Endothelial cell of umbilical vein (primary cell): ENCODE measurements around the gene ANKRD16. TPM values are rescaled to one million over a fixed set of nuclear protein-coding genes. Genes with fewer than 3 reads are reported as not detected.

Experiments
- BruUV-seq: library from RNA; stranded (reverse); fragments of 400-500 nt; replicated peaks from 2 replicates; lab custom pipeline; 2021; lab: Mats Ljungman, UMichigan
- CTCF ChIA-PET: fragments of 300-600, 350-600 bp; sonication (Branson Sonifier 250); formaldehyde crosslinking; loops from one replicate; lab custom pipeline; 2021; ENCODE audit warnings: antibody characterized with exemption, inconsistent platforms; lab: Charles Lee
- POLR2A ChIA-PET: fragments of 300-600, 350-600 bp; sonication (Branson Sonifier 250); formaldehyde crosslinking; loops from one replicate; lab custom pipeline; 2021; ENCODE audit warnings: antibody characterized with exemption, inconsistent platforms; lab: Charles Lee
- DNase-seq: peaks from one replicate; pipeline ENCODE4 v3.0.0-alpha.2; 2011; ENCODE audit warnings: low read depth, low spot score
- FAIRE-seq: peaks from 2 replicates; lab custom pipeline; 2011; peaks lifted over from hg19 to GRCh38; lab: Jason Lieb, UNC
- H2AFZ ChIP-seq: 2 replicates; pipeline ENCODE4 v1.6.0; 2012; ENCODE audit warnings: low read depth, low read length, control low read depth, inconsistent platforms
- H3K27ac ChIP-seq: 2 replicates; pipeline ENCODE4 v1.5.1; 2011; ENCODE audit warnings: low read depth, mild to moderate bottlenecking, control low read depth, low read length, moderate library complexity; ENCODE audit not compliant: insufficient read depth
- H3K27me3 ChIP-seq, 2 experiments: 2 replicates each; pipeline versions ENCODE4 v1.6.0 to v1.6.1; 2011; ENCODE audit warnings: low read length in 2 of 2, mixed read lengths in 1 of 2; ENCODE audit not compliant: control insufficient read depth in 2 of 2, insufficient read depth in 2 of 2
- H3K36me3 ChIP-seq, 2 experiments: 2 replicates in 1 of 2; 3 replicates in 1 of 2; pipeline ENCODE4 v1.5.1; 2011; ENCODE audit warnings: low read length in 2 of 2, mild to moderate bottlenecking in 1 of 2, moderate library complexity in 1 of 2; ENCODE audit not compliant: control insufficient read depth in 2 of 2, insufficient read depth in 2 of 2; ENCODE audit errors: extremely low read depth in 1 of 2
- H3K4me1 ChIP-seq: 3 replicates; pipeline ENCODE4 v1.5.1; 2011; ENCODE audit warnings: mild to moderate bottlenecking, low read length; ENCODE audit not compliant: control insufficient read depth, insufficient read depth; ENCODE audit errors: extremely low read depth
- H3K4me2 ChIP-seq: 2 replicates; pipeline ENCODE4 v1.6.1; 2011; ENCODE audit warnings: low read length, control low read depth, mixed read lengths; ENCODE audit not compliant: insufficient read depth
- H3K4me3 ChIP-seq, 3 experiments: fragments of 200-600 bp in 1 of 3; sonication (generic), shearing (Covaris generic) in 1 of 3; replicated peaks in 1 of 3; 2 replicates each; pipeline ENCODE4 v1.5.1; 2011 to 2016; ENCODE audit warnings: control low read depth in 3 of 3, low read length in 3 of 3, mild to moderate bottlenecking in 2 of 3, inconsistent platforms in 1 of 3, low read depth in 1 of 3, moderate library complexity in 1 of 3; ENCODE audit not compliant: insufficient read depth in 1 of 3
- H3K79me2 ChIP-seq: 2 replicates; pipeline ENCODE4 v1.6.0; 2012; ENCODE audit warnings: low read length, inconsistent platforms; ENCODE audit not compliant: control insufficient read depth, insufficient read depth
- H3K9ac ChIP-seq: replicated peaks from 2 replicates; pipeline ENCODE3; 2011; ENCODE audit warnings: low read length, control low read depth; ENCODE audit not compliant: insufficient read depth; ENCODE audit errors: extremely low read depth
- H3K9me1 ChIP-seq: replicated peaks from 3 replicates; pipeline ENCODE4 v1.6.0; 2011; ENCODE audit warnings: mild to moderate bottlenecking, low read length; ENCODE audit not compliant: control insufficient read depth, insufficient read depth; ENCODE audit errors: extremely low read depth
- H3K9me3 ChIP-seq: replicated peaks from 2 replicates; pipeline ENCODE4 v1.5.1; 2012; ENCODE audit warnings: low read length, inconsistent platforms; ENCODE audit not compliant: control insufficient read depth, insufficient read depth
- H4K20me1 ChIP-seq: replicated peaks from 2 replicates; pipeline ENCODE3; 2011; ENCODE audit warnings: mild to moderate bottlenecking, low read length; ENCODE audit not compliant: control insufficient read depth, insufficient read depth; ENCODE audit errors: extremely low read depth
- EZH2 ChIP-seq: IDR thresholded peaks from 2 replicates; pipeline ENCODE4 v1.6.1; 2012; ENCODE audit warnings: borderline replicate concordance, low read depth, mild to moderate bottlenecking, moderate library complexity, low read length, inconsistent platforms; ENCODE audit not compliant: severe bottlenecking
- FOS ChIP-seq: IDR thresholded peaks from 2 replicates; pipeline ENCODE4 v1.6.1; 2011; ENCODE audit warnings: mild to moderate bottlenecking, low read length, moderate library complexity, borderline replicate concordance; ENCODE audit not compliant: insufficient read depth
- GATA2 ChIP-seq: IDR thresholded peaks from 2 replicates; pipeline ENCODE4 v1.7.0; 2011; ENCODE audit warnings: low read depth, mild to moderate bottlenecking, moderate library complexity, mixed read lengths, low read length; ENCODE audit not compliant: insufficient read length, insufficient read depth
- JUN ChIP-seq: IDR thresholded peaks from 2 replicates; pipeline ENCODE4 v1.6.1; 2011; ENCODE audit warnings: borderline replicate concordance, low read depth; ENCODE audit not compliant: insufficient read length, insufficient read depth
- MYC ChIP-seq: IDR thresholded peaks from one replicate; pipeline ENCODE4 v1.6.1; 2011; ENCODE audit warnings: mild to moderate bottlenecking, low read depth, low read length
- POLR2A ChIP-seq: IDR thresholded peaks from 2 replicates; pipeline ENCODE4 v1.6.1; 2012; ENCODE audit warnings: low read depth, mild to moderate bottlenecking, control low read depth, low read length
- POLR2AphosphoS5 ChIP-seq: IDR thresholded peaks from 2 replicates; pipeline ENCODE4 v1.6.1; 2012; ENCODE audit warnings: low read depth, mild to moderate bottlenecking, control low read depth, low read length, moderate library complexity; ENCODE audit not compliant: insufficient read depth
- dilution Hi-C: fragments of 300-500 bp; cut with MboI; formaldehyde crosslinking; loops from one replicate; pipeline ENCODE4 v1.15.0; 2019; ENCODE audit warnings: low sequenced_read_pairs; ENCODE audit not compliant: extremely low pct_ligation_motif_present
- intact Hi-C: fragments of 100-400 bp; cut with micrococcal nuclease; formaldehyde crosslinking; loops from one replicate; pipeline ENCODE4 v1.10.0; 2022
- polyA plus RNA-seq, 4 experiments: library from polyadenylated mRNA; depleted of rRNA in 3 of 4; stranded (reverse) in 3 of 4; unstranded in 1 of 4; fragments of >200 nt; gene quantifications; 2 replicates each; pipeline versions ENCODE4 v1.2.1 to v1.2.3, GENCODE V29; 2011 to 2012; ENCODE audit warnings: missing spikeins in 1 of 4
- total RNA-seq: library from RNA; stranded (reverse); gene quantifications from 2 replicates; pipeline ENCODE4 v1.2.3, GENCODE V29; 2021
- TF ChIP-seq, protein P1 (sequence below), 2 donors: IDR thresholded peaks; 1 replicate in 1 of 2; 2 replicates in 1 of 2; pipeline ENCODE4 v1.5.1; 2011; ENCODE audit warnings: low read length in 2 of 2, mild to moderate bottlenecking in 2 of 2, moderate library complexity in 2 of 2, control low read depth in 1 of 2, inconsistent platforms in 1 of 2, low read depth in 1 of 2; ENCODE audit not compliant: insufficient read depth in 1 of 2; ENCODE audit errors: extremely low read depth in 1 of 2
- TF ChIP-seq, protein P2 (sequence below): IDR thresholded peaks from 2 replicates; pipeline ENCODE4 v1.6.1; 2011; ENCODE audit not compliant: insufficient read depth, insufficient read length

Gene ANKRD16
- total and polyA plus RNA-seq, 2 donors (not counting 3 experiments of a cell fraction or from before 2014, with no cell fraction given), result 6.9 to 8.0 TPM

DNA sequence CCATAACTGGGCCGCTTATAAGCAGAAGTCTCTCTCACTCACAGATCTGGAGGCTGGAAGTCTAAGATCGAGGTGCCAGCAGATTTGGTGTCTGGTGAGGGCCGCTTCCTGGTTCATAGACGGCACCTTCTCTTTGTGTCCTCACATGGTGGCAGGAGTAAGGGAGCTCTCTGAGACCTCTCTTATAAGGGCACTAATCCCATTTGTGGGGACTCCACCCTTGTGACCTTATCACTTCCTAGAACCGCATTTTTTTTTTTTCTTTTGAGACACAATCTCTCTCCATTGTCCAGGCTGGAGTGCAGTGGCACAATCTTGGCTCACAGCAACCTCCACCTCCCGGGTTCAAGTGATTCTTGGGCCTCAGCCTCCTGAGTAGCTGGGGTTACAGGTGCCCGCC, 8.5 kb upstream of the ANKRD16 start:
- BruUV-seq, result no TSS peak
- Histone ChIP-seq H3K27me3 (no peaks in the 10 kb centered on the region), H3K9me1 (no peaks in the 10 kb centered on the region), H3K4me1 (peaks cover 9% of the 10 kb centered on the region), H3K9ac (no peak overlapping the region), H3K4me2 (no peak overlapping the region), H3K36me3 (peaks cover 10 to 11% of the 10 kb centered on the region in 2 experiments), H4K20me1 (no peaks in the 10 kb centered on the region), H3K27ac (no peak overlapping the region), H2AFZ (no peak overlapping the region), H3K4me3 (no peak overlapping the region), H3K79me2 (peaks cover 38% of the 10 kb centered on the region), H3K9me3 (no peaks in the 10 kb centered on the region)
- dilution Hi-C loops (no loop called here), intact Hi-C loops (no loop called here)
- TF ChIP-seq EZH2 (no peak), FOS (no peak), GATA2 (no peak), MYC (no peak), JUN (no peak), POLR2AphosphoS5 (no peak), POLR2A (no peak)
- TF ChIP-seq, protein P1, sequence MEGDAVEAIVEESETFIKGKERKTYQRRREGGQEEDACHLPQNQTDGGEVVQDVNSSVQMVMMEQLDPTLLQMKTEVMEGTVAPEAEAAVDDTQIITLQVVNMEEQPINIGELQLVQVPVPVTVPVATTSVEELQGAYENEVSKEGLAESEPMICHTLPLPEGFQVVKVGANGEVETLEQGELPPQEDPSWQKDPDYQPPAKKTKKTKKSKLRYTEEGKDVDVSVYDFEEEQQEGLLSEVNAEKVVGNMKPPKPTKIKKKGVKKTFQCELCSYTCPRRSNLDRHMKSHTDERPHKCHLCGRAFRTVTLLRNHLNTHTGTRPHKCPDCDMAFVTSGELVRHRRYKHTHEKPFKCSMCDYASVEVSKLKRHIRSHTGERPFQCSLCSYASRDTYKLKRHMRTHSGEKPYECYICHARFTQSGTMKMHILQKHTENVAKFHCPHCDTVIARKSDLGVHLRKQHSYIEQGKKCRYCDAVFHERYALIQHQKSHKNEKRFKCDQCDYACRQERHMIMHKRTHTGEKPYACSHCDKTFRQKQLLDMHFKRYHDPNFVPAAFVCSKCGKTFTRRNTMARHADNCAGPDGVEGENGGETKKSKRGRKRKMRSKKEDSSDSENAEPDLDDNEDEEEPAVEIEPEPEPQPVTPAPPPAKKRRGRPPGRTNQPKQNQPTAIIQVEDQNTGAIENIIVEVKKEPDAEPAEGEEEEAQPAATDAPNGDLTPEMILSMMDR (IDR thresholded peaks at IDR 0.05; ENCODE audit: extremely low read depth in 1 of 2, insufficient read depth in 1 of 2, low read depth in 1 of 2, low read length in 2 of 2), result no peak
- TF ChIP-seq, protein P2, sequence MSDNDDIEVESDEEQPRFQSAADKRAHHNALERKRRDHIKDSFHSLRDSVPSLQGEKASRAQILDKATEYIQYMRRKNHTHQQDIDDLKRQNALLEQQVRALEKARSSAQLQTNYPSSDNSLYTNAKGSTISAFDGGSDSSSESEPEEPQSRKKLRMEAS, result no peak
- DNase-seq (no peak), FAIRE-seq (no peak)
- ChIA-PET POLR2A (no interaction called here), CTCF (no interaction called here)
